GM12878 (cell line): Measurements from ENCODE around the gene KCNK13.

Experiments used
- MXI1 ChIP-seq: fragments of 150-350 bp; IDR thresholded peaks from 2 replicates; pipeline ENCODE4 v1.6.1; 2011; ENCODE audit warnings: low read depth, mild to moderate bottlenecking, inconsistent platforms, low read length, improper control_type of control experiment
- NRF1 ChIP-seq: conservative IDR thresholded peaks from 2 replicates; pipeline ENCODE4 v1.6.1; 2011; ENCODE audit warnings: mild to moderate bottlenecking, low read depth, low read length, improper control_type of control experiment
- POLR2AphosphoS5 ChIP-seq: IDR thresholded peaks from 2 replicates; pipeline ENCODE4 v1.6.1; 2011; ENCODE audit warnings: mild to moderate bottlenecking, low read length, inconsistent platforms
- TF ChIP-seq, protein P1 (sequence below): fragments of 150-350 bp; IDR thresholded peaks from 2 replicates; pipeline ENCODE4 v1.6.1; 2014; ENCODE audit warnings: mild to moderate bottlenecking, low read depth, low read length
- TF ChIP-seq, protein P2 (sequence below), 3 experiments: IDR thresholded peaks in 2 of 3; conservative IDR thresholded peaks in 1 of 3; 2 replicates each; pipeline ENCODE4 v1.5.1; 2011; ENCODE audit warnings: low read depth in 3 of 3, low read length in 3 of 3, mild to moderate bottlenecking in 3 of 3, control low read depth in 2 of 3, moderate library complexity in 2 of 3, inconsistent platforms in 1 of 3, mixed read lengths in 1 of 3; ENCODE audit not compliant: control insufficient read depth in 2 of 3, insufficient read depth in 1 of 3; ENCODE audit errors: extremely low read depth in 1 of 3
- TF ChIP-seq, protein P3 (sequence below): IDR thresholded peaks from 2 replicates; pipeline ENCODE4 v1.6.1; 2012; ENCODE audit warnings: low read length, inconsistent platforms

DNA sequence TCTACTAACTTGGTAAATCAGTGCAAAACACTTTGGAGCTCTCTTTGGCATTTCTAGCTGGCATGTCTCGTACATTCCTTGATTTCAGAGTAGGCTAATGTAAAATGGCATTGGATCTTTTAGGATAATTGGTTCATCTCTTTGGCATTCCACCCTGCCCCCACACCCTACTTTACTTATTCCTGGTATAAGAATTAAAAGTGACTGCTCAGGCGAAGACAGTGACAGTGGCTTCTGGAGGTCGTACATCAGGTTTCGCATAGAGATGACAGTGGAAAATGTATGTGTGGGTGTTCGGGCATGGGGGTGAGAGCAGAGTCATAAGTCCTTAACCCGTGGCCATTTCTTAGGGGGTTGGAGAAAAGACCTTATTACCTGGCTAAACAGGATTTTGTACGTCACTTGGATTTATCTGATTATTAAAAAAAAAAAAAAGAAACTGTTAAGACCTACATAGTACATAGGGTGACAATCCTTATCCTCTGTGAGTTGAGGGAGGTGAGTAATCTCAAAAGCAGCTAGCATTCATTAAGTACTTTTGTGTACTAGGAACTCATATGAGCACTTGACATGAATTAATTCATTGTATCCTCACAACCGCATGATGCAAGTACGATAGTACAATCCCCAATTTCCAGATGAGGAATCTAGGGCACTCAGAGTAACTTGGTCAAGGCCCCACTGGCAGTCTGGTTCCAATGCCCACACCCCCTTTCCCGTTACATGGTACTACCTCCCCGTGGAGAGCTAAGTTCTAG lies 22.4 kb upstream of the KCNK13 start:
- no peak for TF ChIP-seq MXI1
- TF ChIP-seq, protein P1, sequence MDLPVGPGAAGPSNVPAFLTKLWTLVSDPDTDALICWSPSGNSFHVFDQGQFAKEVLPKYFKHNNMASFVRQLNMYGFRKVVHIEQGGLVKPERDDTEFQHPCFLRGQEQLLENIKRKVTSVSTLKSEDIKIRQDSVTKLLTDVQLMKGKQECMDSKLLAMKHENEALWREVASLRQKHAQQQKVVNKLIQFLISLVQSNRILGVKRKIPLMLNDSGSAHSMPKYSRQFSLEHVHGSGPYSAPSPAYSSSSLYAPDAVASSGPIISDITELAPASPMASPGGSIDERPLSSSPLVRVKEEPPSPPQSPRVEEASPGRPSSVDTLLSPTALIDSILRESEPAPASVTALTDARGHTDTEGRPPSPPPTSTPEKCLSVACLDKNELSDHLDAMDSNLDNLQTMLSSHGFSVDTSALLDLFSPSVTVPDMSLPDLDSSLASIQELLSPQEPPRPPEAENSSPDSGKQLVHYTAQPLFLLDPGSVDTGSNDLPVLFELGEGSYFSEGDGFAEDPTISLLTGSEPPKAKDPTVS = no peak
- TF ChIP-seq POLR2AphosphoS5 = no peak
- TF ChIP-seq, protein P2, sequence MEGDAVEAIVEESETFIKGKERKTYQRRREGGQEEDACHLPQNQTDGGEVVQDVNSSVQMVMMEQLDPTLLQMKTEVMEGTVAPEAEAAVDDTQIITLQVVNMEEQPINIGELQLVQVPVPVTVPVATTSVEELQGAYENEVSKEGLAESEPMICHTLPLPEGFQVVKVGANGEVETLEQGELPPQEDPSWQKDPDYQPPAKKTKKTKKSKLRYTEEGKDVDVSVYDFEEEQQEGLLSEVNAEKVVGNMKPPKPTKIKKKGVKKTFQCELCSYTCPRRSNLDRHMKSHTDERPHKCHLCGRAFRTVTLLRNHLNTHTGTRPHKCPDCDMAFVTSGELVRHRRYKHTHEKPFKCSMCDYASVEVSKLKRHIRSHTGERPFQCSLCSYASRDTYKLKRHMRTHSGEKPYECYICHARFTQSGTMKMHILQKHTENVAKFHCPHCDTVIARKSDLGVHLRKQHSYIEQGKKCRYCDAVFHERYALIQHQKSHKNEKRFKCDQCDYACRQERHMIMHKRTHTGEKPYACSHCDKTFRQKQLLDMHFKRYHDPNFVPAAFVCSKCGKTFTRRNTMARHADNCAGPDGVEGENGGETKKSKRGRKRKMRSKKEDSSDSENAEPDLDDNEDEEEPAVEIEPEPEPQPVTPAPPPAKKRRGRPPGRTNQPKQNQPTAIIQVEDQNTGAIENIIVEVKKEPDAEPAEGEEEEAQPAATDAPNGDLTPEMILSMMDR (IDR thresholded peaks at IDR 0.05 in 2 of 3, conservative IDR thresholded peaks at IDR 0.05 in 1 of 3; ENCODE audit: control insufficient read depth in 2 of 3, extremely low read depth in 1 of 3, insufficient read depth in 1 of 3, low read depth in 3 of 3, low read length in 3 of 3) = no peak
- TF ChIP-seq, protein P3, sequence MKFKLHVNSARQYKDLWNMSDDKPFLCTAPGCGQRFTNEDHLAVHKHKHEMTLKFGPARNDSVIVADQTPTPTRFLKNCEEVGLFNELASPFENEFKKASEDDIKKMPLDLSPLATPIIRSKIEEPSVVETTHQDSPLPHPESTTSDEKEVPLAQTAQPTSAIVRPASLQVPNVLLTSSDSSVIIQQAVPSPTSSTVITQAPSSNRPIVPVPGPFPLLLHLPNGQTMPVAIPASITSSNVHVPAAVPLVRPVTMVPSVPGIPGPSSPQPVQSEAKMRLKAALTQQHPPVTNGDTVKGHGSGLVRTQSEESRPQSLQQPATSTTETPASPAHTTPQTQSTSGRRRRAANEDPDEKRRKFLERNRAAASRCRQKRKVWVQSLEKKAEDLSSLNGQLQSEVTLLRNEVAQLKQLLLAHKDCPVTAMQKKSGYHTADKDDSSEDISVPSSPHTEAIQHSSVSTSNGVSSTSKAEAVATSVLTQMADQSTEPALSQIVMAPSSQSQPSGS = no peak
- no peak for TF ChIP-seq NRF1
